HepG2 (cell line): ENCODE measurements around the gene TRIM7. TPM values are rescaled to one million over a fixed set of nuclear protein-coding genes. Genes with fewer than 3 reads are reported as not detected.

Source experiments
- HMG20B ChIP-seq: conservative IDR thresholded peaks from 2 replicates; pipeline ENCODE4 v1.6.1; 2016; ENCODE audit warnings: missing genetic modification reagents, missing compliant biosample characterization
- PCBP2 ChIP-seq: fragments of 200-400 bp; formaldehyde crosslinking; optimal IDR thresholded peaks from 2 replicates; pipeline ENCODE3; 2018; ENCODE audit warnings: low read length, low read depth; ENCODE audit not compliant: poor library complexity, severe bottlenecking
- SCMH1 ChIP-seq: sonication (generic); formaldehyde crosslinking; IDR thresholded peaks from 2 replicates; pipeline ENCODE4 v1.9.0; 2021; ENCODE audit warnings: missing genetic modification reagents, mild to moderate bottlenecking, borderline replicate concordance
- SNRNP70 ChIP-seq: fragments of 200-400 bp; formaldehyde crosslinking; IDR thresholded peaks from 2 replicates; pipeline ENCODE4 v1.6.1; 2017; ENCODE audit warnings: mild to moderate bottlenecking, low read depth, low read length, moderate library complexity
- THAP8 ChIP-seq: sonication (generic); formaldehyde crosslinking; IDR thresholded peaks from 2 replicates; pipeline ENCODE4 v1.5.1; 2020; ENCODE audit warnings: missing genetic modification reagents, mild to moderate bottlenecking, borderline replicate concordance
- UBTF ChIP-seq: sonication (generic); formaldehyde crosslinking; IDR thresholded peaks from 2 replicates; pipeline ENCODE4 v1.4.0; 2020; ENCODE audit warnings: mild to moderate bottlenecking, missing genetic modification reagents
- ZFYVE20 ChIP-seq: sonication (generic); formaldehyde crosslinking; IDR thresholded peaks from 2 replicates; pipeline ENCODE4 v1.8.0; 2023; ENCODE audit warnings: low read depth, mild to moderate bottlenecking, moderate library complexity, missing genetic modification reagents, borderline replicate concordance
- ZNF44 ChIP-seq: sonication (generic); formaldehyde crosslinking; IDR thresholded peaks from 2 replicates; pipeline ENCODE4 v1.5.1; 2020; ENCODE audit warnings: mild to moderate bottlenecking, missing genetic modification reagents
- ZNF552 ChIP-seq: sonication (generic); formaldehyde crosslinking; IDR thresholded peaks from 2 replicates; pipeline ENCODE4 v1.9.0; 2022; ENCODE audit warnings: missing genetic modification reagents, mild to moderate bottlenecking, borderline replicate concordance
- ZNF775 ChIP-seq: sonication (generic); formaldehyde crosslinking; IDR thresholded peaks from 2 replicates; pipeline ENCODE4 v1.4.0; 2020; ENCODE audit warnings: missing genetic modification reagents, mild to moderate bottlenecking, moderate library complexity, borderline replicate concordance
- ZSCAN22 ChIP-seq: sonication (generic); formaldehyde crosslinking; IDR thresholded peaks from 2 replicates; pipeline ENCODE4 v1.4.0; 2020; ENCODE audit warnings: mild to moderate bottlenecking, missing genetic modification reagents
- ZSCAN9 ChIP-seq: IDR thresholded peaks from 2 replicates; pipeline ENCODE4 v1.6.1; 2016; ENCODE audit warnings: borderline replicate concordance
- polyA plus RNA-seq, 8 experiments: library from polyadenylated mRNA; depleted of rRNA in 3 of 8; stranded (reverse) in 7 of 8; unstranded in 1 of 8; fragments of >200 nt; fragmentation: Illumina TruSeq in 4 of 8; extraction: Trizol in 4 of 8; gene quantifications; 2 replicates each; pipeline versions ENCODE4 v1.2.1 to v1.2.3, GENCODE V29; 2011 to 2016; ENCODE audit warnings: low read depth in 4 of 8, missing spikeins in 1 of 8, mixed read lengths in 1 of 8; ENCODE audit not compliant: insufficient read depth in 1 of 8
- total RNA-seq, 5 experiments: library from RNA; depleted of rRNA; stranded (reverse); fragments of >200 nt; fragmentation: Illumina TruSeq; extraction: Trizol; gene quantifications; 2 replicates each; pipeline ENCODE4 v1.2.3, GENCODE V29; 2016; ENCODE audit warnings: low read depth in 1 of 5
- TF ChIP-seq, protein P1 (sequence below), 2 experiments: sonication (generic) in 1 of 2; formaldehyde crosslinking in 1 of 2; IDR thresholded peaks; 2 replicates each; pipeline versions ENCODE4 v1.6.1 to v1.9.0; 2014 to 2022; ENCODE audit warnings: antibody characterized with exemption in 1 of 2, borderline replicate concordance in 1 of 2, inconsistent platforms in 1 of 2, low read depth in 1 of 2, missing genetic modification reagents in 1 of 2
- TF ChIP-seq, protein P2 (sequence below): sonication (generic); formaldehyde crosslinking; conservative IDR thresholded peaks from 2 replicates; pipeline ENCODE4 v1.8.0; 2022; ENCODE audit warnings: missing genetic modification reagents

TRIM7 gene
- total and polyA plus RNA-seq, 2 of the 13 experiments (the other 11 are each of a cell fraction or from before 2014, with no cell fraction given), result 0.13 TPM; not detected in 1

GRCh38 chr5:181191526-181192336 is 13.3 kb downstream of the TRIM7 start (continued):
- TF ChIP-seq, protein P1, sequence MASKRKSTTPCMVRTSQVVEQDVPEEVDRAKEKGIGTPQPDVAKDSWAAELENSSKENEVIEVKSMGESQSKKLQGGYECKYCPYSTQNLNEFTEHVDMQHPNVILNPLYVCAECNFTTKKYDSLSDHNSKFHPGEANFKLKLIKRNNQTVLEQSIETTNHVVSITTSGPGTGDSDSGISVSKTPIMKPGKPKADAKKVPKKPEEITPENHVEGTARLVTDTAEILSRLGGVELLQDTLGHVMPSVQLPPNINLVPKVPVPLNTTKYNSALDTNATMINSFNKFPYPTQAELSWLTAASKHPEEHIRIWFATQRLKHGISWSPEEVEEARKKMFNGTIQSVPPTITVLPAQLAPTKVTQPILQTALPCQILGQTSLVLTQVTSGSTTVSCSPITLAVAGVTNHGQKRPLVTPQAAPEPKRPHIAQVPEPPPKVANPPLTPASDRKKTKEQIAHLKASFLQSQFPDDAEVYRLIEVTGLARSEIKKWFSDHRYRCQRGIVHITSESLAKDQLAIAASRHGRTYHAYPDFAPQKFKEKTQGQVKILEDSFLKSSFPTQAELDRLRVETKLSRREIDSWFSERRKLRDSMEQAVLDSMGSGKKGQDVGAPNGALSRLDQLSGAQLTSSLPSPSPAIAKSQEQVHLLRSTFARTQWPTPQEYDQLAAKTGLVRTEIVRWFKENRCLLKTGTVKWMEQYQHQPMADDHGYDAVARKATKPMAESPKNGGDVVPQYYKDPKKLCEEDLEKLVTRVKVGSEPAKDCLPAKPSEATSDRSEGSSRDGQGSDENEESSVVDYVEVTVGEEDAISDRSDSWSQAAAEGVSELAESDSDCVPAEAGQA (IDR thresholded peaks at IDR 0.05; ENCODE audit: low read depth), result peak; percentile 83
- TF ChIP-seq, protein P1 (CRISPR knock-in tag; IDR thresholded peaks at IDR 0.05; ENCODE audit: borderline replicate concordance), result no peak
- TF ChIP-seq ZNF44 (CRISPR knock-in tag), result no peak
- no peak for TF ChIP-seq SCMH1 (CRISPR knock-in tag)
- TF ChIP-seq THAP8 (CRISPR knock-in tag), result no peak
- peak; percentile 63; the same call in 1 of the 2 replicates for TF ChIP-seq UBTF (CRISPR knock-in tag)
- TF ChIP-seq ZSCAN9 (CRISPR knock-in tag), result no peak
- TF ChIP-seq SNRNP70, result no peak
- TF ChIP-seq ZFYVE20, result 0 out of 2 replicates have a peak, but pooled peaks have one; percentile 26
- TF ChIP-seq ZSCAN22, result 0 out of 2 replicates have a peak, but pooled peaks have one; percentile 39
- 0 out of 2 replicates have a peak, but pooled peaks have one; percentile 1 for TF ChIP-seq ZNF552 (CRISPR knock-in tag)
- TF ChIP-seq, protein P2, sequence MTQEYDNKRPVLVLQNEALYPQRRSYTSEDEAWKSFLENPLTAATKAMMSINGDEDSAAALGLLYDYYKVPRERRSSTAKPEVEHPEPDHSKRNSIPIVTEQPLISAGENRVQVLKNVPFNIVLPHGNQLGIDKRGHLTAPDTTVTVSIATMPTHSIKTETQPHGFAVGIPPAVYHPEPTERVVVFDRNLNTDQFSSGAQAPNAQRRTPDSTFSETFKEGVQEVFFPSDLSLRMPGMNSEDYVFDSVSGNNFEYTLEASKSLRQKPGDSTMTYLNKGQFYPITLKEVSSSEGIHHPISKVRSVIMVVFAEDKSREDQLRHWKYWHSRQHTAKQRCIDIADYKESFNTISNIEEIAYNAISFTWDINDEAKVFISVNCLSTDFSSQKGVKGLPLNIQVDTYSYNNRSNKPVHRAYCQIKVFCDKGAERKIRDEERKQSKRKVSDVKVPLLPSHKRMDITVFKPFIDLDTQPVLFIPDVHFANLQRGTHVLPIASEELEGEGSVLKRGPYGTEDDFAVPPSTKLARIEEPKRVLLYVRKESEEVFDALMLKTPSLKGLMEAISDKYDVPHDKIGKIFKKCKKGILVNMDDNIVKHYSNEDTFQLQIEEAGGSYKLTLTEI (CRISPR knock-in tag), result no peak
- TF ChIP-seq PCBP2, result no peak
- TF ChIP-seq ZNF775 (CRISPR knock-in tag), result no peak
- no peak; the same call in 1 of the 2 replicates for TF ChIP-seq HMG20B (CRISPR knock-in tag)
